Measurements from ENCODE around the gene SLC12A7.

SLC12A7 gene

GRCh38 chr5:1043327-1043726, 68.5 kb downstream of the SLC12A7 start:
- H3K27ac ChIP-seq: no peak overlapping the region
- no peak for DNase-seq (ENCODE audit: low read depth, low spot score)

- H3K27ac ChIP-seq: no peak overlapping the region
- no peak for DNase-seq (ENCODE audit: low read depth, low spot score)
These were observed 69.2 kb downstream of the SLC12A7 start for GRCh38 chr5:1042626-1043025.

- peak; percentile 24 for DNase-seq (ENCODE audit: low read depth, low spot score)
- no peak overlapping the region for H3K27ac ChIP-seq
These were observed 70.4 kb downstream of the SLC12A7 start for GRCh38 chr5:1041225-1042143.

GRCh38 chr5:1040571-1040970, 71.3 kb downstream of the SLC12A7 start:
- no peak for DNase-seq (ENCODE audit: low read depth, low spot score)
- H3K27ac ChIP-seq: no peak overlapping the region

GRCh38 chr5:1039706-1040260, 72.1 kb downstream of the SLC12A7 start:
- no peak for DNase-seq (ENCODE audit: low read depth, low spot score)
- H3K27ac ChIP-seq: no peak overlapping the region

- DNase-seq (ENCODE audit: low read depth, low spot score): no peak
- H3K27ac ChIP-seq: no peak overlapping the region
These were observed 72.7 kb downstream of the SLC12A7 start for GRCh38 chr5:1039210-1039548.

GRCh38 chr5:1038417-1039209, 73.2 kb downstream of the SLC12A7 start:
- DNase-seq (ENCODE audit: low read depth, low spot score): no peak
- no peak overlapping the region for H3K27ac ChIP-seq

GRCh38 chr5:1037671-1038416, 74.0 kb downstream of the SLC12A7 start:
- no peak for DNase-seq (ENCODE audit: low read depth, low spot score)
- no peak overlapping the region for H3K27ac ChIP-seq

GRCh38 chr5:1037123-1037670, 74.7 kb downstream of the SLC12A7 start:
- DNase-seq (ENCODE audit: low read depth, low spot score): no peak
- H3K27ac ChIP-seq: no peak overlapping the region

- DNase-seq (ENCODE audit: low read depth, low spot score): no peak
- H3K27ac ChIP-seq: no peak overlapping the region
These were observed 75.2 kb downstream of the SLC12A7 start for GRCh38 chr5:1036504-1037122.

- no peak overlapping the region for H3K27ac ChIP-seq
- no peak for DNase-seq (ENCODE audit: low read depth, low spot score)
These were observed 76.2 kb downstream of the SLC12A7 start for GRCh38 chr5:1035421-1036405.

GRCh38 chr5:1034986-1035385, 76.9 kb downstream of the SLC12A7 start:
- DNase-seq (ENCODE audit: low read depth, low spot score): no peak
- H3K27ac ChIP-seq: no peak overlapping the region

GRCh38 chr5:1034421-1034905, 77.4 kb downstream of the SLC12A7 start:
- no peak for DNase-seq (ENCODE audit: low read depth, low spot score)
- no peak overlapping the region for H3K27ac ChIP-seq

GRCh38 chr5:1033606-1034420, 78.0 kb downstream of the SLC12A7 start:
- H3K27ac ChIP-seq: no peak overlapping the region
- no peak for DNase-seq (ENCODE audit: low read depth, low spot score)

GRCh38 chr5:1033178-1033577, 78.7 kb downstream of the SLC12A7 start:
- no peak overlapping the region for H3K27ac ChIP-seq
- DNase-seq (ENCODE audit: low read depth, low spot score): no peak

- no peak for DNase-seq (ENCODE audit: low read depth, low spot score)
- no peak overlapping the region for H3K27ac ChIP-seq
These were observed 79.3 kb downstream of the SLC12A7 start for GRCh38 chr5:1032551-1033027.

GRCh38 chr5:1032011-1032410, 79.9 kb downstream of the SLC12A7 start:
- DNase-seq (ENCODE audit: low read depth, low spot score): no peak
- no peak overlapping the region for H3K27ac ChIP-seq
